ENCODE results near the gene GMDS. TPM values are rescaled to one million over a fixed set of nuclear protein-coding genes. Genes with fewer than 3 reads are reported as not detected.
A peak's percentile ranks its signal among the peaks of the same experiment; 100 is the strongest.

Gene GMDS
- total and polyA plus RNA-seq, 2 of the 4 experiments (the other 2 are of a cell fraction), result 7.3 to 21.9 TPM

- Histone ChIP-seq H2AK9ac (replicated peaks; ENCODE audit: low read depth, low read length, poor library complexity) (no peak overlapping the region), H4K91ac (ENCODE audit: insufficient read depth, low read depth, low read length) (no peak overlapping the region), H3K9ac (ENCODE audit: low read depth, low read length) (no peak overlapping the region), H3K4me3 (ENCODE audit: insufficient read depth, low read depth, low read length) (no peak overlapping the region), H3K27me3 (ENCODE audit: control insufficient read depth, insufficient read depth, low read length) (no peaks in the 10 kb centered on the region), H3K23ac (ENCODE audit: low read depth, low read length) (no peak overlapping the region), H3K4ac (ENCODE audit: low read depth, low read length) (no peak overlapping the region), H3K79me1 (ENCODE audit: low read depth in 1 of 2, low read length in 2 of 2) (no peaks in the 10 kb centered on the region), H3K9me3 (ENCODE audit: control insufficient read depth, insufficient read depth, low read length) (peaks cover 2% of the 10 kb centered on the region; the same call in 1 of the 2 replicates), H3K56ac (ENCODE audit: extremely low read depth, insufficient read depth, low read length) (no peak overlapping the region), H3K14ac (replicated peaks; ENCODE audit: low read depth, low read length) (no peak overlapping the region), H3K18ac (ENCODE audit: low read depth, low read length) (no peak overlapping the region), H2BK5ac (ENCODE audit: low read depth, low read length, poor library complexity, severe bottlenecking) (peak overlapping the region; percentile 20), H2AK5ac (ENCODE audit: low read depth, low read length) (no peak overlapping the region), H2BK120ac (ENCODE audit: low read depth, low read length) (no peak overlapping the region), H3K27ac (ENCODE audit: insufficient read depth, low read length) (no peak overlapping the region), H3K4me2 (ENCODE audit: low read depth, low read length) (no peak overlapping the region), H2BK15ac (ENCODE audit: low read depth, low read length) (no peak overlapping the region), H4K5ac (ENCODE audit: low read depth, low read length) (no peak overlapping the region), H2AFZ (replicated peaks; ENCODE audit: low read length, poor library complexity) (no peak overlapping the region), H4K8ac (ENCODE audit: low read depth in 2 of 2, low read length in 2 of 2) (no peak overlapping the region; a peak in 1 of 4 replicates), H3K36me3 (ENCODE audit: control insufficient read depth, insufficient read depth, low read length) (peaks cover 2% of the 10 kb centered on the region; the same call in 1 of the 2 replicates), H2BK20ac (ENCODE audit: low read depth, low read length) (no peak overlapping the region), H3K9me1 (ENCODE audit: insufficient read depth, low read length) (no peaks in the 10 kb centered on the region), H4K20me1 (ENCODE audit: insufficient read depth, low read length) (no peaks in the 10 kb centered on the region), H3K4me1 (ENCODE audit: control insufficient read depth, insufficient read depth, low read length) (peaks cover 6% of the 10 kb centered on the region)
- TF ChIP-seq RCOR1 (IDR thresholded peaks at IDR 0.05; ENCODE audit: insufficient replicate concordance, low read length), result no peak
- TF ChIP-seq ELK1 (IDR thresholded peaks at IDR 0.05; ENCODE audit: borderline replicate concordance, low read depth, low read length), result no peak
- TF ChIP-seq FOS (IDR thresholded peaks at IDR 0.05; ENCODE audit: low read depth, low read length), result no peak
- no peak for TF ChIP-seq BHLHE40 (IDR thresholded peaks at IDR 0.05; ENCODE audit: low read depth, low read length)
- no peak for TF ChIP-seq SMC3 (IDR thresholded peaks at IDR 0.05; ENCODE audit: low read depth, low read length)
- no peak for TF ChIP-seq NFE2L2 (IDR thresholded peaks at IDR 0.05; ENCODE audit: low read depth, low read length)
- TF ChIP-seq MAZ (IDR thresholded peaks at IDR 0.05; ENCODE audit: borderline replicate concordance, low read depth, low read length), result no peak
- no peak for TF ChIP-seq CHD1 (IDR thresholded peaks at IDR 0.05; ENCODE audit: low read depth, low read length)
- TF ChIP-seq MXI1 (IDR thresholded peaks at IDR 0.05; ENCODE audit: borderline replicate concordance, low read depth, low read length), result no peak
- TF ChIP-seq RAD21 (IDR thresholded peaks at IDR 0.05; ENCODE audit: low read length), result no peak
- no peak for TF ChIP-seq MAFK (IDR thresholded peaks at IDR 0.05; ENCODE audit: low read depth, low read length)
- TF ChIP-seq CTCF (conservative IDR thresholded peaks at IDR 0.05; ENCODE audit: low read depth, low read length), result no peak
- no peak for TF ChIP-seq USF2 (IDR thresholded peaks at IDR 0.05; ENCODE audit: low read depth, low read length)
- TF ChIP-seq CEBPB (IDR thresholded peaks at IDR 0.05; ENCODE audit: low read depth, low read length), result no peak
- TF ChIP-seq RFX5 (IDR thresholded peaks at IDR 0.05; ENCODE audit: low read depth, low read length), result no peak
- ChIA-PET CTCF (no interaction called here), POLR2A (ENCODE audit: unreplicated experiment) (interaction anchor here (0.7 kb wide), 1 partner anchor 1582 kb away, joined by 3 read pairs; no protein-coding TSS in a partner anchor)
- no peak for DNase-seq
- dilution Hi-C loops (cut with HindIII; ENCODE audit: low sequenced_read_pairs, unreplicated experiment), result no loop called here
- peak; percentile 40 for ATAC-seq (ENCODE audit: low read depth)
- no TSS peak for BruUV-seq (replicated peaks)
- in situ Hi-C loops (cut with MboI; ENCODE audit: low sequenced_read_pairs), result no loop called here
- WGBS, 2 experiments (ENCODE audit: extremely low coverage in 2 of 2, insufficient read length in 1 of 2), result no CpG with 5 or more reads among the region's 1 CpG
- intact Hi-C loops (cut with micrococcal nuclease), result no loop called here
These were observed 21.4 kb upstream of the GMDS start for GRCh38 chr6:2266841-2267240.
